GM18526 (cell line): ENCODE measurements around the gene SUSD6.

Experiments
- POLR2A ChIP-seq: IDR thresholded peaks from 3 replicates; pipeline ENCODE4 v1.6.1; 2011; ENCODE audit not compliant: insufficient read length; ENCODE audit errors: extremely low read depth

The SUSD6 gene

DNA sequence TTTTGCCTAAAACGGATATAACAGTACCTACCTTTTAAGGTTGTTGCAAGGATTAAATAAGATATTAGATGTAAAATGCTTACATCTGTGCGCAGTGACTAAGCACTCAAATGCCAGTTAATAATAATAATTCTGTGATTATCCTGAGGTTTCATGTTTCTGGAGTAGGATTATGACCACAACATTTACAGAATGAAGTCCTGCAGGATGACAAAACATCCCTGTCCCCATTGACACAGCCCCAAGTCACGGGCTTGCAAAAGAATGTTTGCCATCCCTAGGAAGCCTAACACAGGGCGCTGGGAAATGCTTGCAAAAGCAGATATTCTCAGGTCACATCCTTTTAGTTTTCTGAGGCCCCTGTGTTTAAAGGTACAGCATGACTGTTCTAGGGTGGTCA, 20.1 kb downstream of the SUSD6 start:
- no peak for TF ChIP-seq POLR2A

DNA sequence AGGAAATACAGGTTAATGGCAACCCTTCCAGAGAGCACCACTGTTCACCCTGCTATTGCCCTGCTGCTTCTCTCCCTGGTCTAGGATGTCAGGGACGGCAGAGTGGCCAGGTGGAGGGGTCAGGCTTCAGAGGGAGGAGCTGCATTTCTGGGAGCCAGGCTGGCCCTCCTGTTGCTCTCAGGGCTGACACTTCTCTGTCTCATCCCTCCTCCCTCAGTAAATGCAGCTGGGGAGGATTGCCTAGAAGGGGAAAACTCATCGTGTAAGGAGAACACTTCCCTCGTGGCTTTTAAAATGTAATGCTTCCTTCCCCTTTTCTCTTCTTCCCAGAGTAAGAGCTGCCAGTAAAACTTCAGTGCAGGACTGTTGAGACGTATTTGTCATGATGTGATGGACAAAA, 20.8 kb downstream of the SUSD6 start:
- no peak for TF ChIP-seq POLR2A

DNA sequence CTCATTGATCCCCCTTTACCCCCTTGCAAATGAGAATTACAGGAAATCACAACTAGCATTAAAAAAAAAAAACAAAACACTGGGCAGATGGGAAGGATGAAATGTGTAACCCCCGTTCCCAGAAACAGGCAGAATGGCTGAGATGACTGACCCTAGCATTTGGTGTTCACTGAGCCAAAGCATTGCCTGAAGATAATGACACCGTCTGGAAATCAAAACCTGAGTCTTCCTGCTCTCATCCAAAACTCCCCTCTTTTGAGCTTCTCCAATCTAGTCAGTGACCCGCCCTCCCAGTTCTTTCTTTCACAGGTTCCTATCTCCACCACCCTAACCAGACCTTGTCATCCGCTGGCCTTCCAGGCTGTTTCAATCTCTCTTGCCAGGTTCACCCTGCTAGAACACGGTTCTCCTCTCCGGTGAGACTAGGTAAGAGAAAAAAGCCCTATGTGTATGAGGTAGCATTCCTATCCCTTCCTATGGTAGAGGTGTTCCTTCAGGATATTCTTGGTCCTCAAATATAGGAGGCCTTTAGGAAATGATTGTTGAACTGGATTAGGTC, 21.3 kb downstream of the SUSD6 start:
- TF ChIP-seq POLR2A, result no peak

DNA sequence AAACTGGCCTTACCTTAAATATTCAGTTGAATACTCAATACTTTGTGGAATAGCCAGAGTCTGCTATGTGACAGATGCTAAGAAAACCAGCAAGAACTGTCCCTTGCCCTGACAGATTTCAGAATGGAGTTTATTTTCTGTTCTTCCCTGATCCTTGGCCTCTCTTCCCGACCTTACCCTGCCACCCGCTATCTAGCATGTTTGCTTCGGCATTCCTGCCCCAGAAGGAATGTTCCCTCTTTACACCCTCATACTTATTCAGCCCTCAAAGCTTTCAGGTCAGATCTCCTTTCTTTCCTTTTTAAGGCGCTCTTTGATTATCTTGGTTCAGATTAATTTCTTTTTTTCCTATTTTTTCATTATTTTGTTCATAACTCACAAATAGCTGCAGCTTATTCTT, 21.8 kb downstream of the SUSD6 start:
- TF ChIP-seq POLR2A, result no peak

DNA sequence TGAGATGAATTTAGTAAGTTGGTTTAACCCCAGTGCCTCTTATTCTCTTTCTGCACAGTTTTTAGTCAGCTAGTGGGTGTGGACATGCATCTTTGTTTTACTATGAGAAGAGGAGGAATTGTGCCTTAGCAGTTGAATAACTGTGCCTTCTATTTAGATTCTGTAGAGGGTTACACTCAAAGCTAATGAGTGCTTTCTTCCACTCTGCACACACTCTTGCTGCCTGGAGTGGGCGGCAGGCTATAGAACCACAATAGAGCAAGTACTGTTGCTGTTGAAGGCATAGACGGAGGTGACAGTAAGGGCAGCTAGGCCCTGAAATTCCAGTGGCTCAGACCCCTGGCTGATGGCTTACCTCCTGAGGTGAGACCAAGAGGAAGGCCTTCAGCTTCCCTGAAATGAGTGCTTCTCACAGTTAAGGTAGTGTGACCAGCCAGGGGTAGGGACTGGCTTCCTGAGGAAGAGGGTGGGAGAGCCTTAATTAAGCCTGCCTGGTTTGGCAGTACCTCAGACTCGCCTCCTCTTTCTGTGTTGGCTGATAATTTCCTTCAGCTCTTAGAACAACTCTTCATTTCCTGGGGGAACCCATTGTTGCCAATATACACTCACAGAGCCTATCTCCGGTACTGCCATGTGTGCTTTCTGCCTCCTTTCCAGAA, 24.7 kb downstream of the SUSD6 start:
- TF ChIP-seq POLR2A, result no peak

DNA sequence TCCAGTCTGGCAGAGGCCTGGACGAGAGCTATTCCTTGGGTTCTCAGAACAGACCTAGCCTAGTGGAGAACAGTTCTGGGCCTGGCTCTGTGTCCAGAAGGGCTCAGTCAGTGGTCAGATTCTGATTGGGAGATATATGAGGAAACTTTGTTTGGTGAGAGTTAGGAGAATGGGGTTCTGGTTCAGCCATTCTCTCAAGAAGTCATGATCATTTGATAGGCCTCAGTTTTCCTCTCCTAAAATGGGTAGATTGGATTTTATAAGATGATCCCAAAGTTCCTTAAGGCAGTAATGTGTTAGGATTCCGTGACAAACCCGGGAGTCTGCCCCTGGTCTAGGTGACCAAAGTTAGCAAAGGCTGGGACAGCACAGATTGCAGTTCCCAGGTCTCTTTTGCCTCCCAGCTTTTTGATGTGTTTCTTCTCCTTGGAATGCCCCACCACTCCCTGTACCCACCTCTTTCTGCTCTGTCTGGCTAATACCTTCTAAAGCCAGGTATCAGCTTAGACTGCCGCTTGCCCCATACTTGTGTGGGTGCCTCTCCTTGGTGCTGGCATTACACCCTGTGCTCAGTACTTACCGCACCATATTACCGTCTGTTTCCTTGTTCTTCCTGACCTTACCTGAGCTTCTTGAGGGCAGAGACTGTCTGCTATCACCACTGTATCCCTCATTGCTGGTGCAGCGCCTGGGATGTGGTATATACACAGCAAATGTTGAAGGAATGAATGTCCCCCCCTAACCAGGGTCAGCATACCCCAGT, 25.5 kb downstream of the SUSD6 start:
- no peak for TF ChIP-seq POLR2A

DNA sequence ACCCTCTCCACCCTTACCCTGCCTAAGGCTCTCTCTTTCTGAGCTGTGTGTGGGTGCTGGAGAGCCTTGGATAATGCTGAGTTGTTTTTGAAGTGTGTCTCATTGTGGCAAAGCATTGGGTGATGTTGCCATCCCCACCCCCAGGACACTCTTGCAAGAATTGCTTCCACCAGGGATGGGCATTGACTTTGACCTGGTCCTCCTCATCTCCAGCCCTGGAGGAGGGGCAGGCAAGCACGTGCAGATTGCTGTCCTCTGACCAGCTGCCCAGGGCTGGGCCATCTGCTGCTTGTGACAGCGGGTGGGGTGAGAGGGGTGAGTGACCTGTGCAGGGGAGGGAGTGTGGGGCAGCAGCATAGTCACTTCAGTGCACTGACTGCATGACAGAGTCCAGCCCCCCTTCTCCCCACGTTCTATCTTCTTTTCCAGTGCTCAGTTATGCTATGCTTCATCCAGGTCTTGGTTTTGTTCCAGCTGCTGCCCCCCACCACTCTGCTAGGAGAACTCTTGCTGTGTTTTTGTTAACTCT, 26.2 kb downstream of the SUSD6 start:
- no peak for TF ChIP-seq POLR2A

DNA sequence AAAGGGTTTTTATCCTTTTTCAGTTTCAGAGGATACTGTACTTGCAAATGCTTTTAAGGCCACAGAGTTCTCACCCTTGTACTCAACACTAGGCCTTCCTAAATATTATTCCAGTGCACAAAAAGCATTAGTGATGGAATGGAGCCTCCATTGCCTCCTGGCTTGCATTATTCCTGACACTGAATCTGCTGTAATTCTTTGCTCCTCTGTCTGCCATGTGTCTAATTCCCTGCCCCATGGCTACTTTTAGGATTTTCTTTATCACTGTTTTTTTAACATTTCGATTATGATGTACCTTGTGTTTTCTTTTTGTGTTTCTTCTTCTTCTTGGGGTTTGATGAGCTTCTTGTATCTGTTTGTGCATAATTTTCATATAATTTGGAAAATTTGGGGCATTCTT, 29.5 kb downstream of the SUSD6 start:
- no peak for TF ChIP-seq POLR2A

DNA sequence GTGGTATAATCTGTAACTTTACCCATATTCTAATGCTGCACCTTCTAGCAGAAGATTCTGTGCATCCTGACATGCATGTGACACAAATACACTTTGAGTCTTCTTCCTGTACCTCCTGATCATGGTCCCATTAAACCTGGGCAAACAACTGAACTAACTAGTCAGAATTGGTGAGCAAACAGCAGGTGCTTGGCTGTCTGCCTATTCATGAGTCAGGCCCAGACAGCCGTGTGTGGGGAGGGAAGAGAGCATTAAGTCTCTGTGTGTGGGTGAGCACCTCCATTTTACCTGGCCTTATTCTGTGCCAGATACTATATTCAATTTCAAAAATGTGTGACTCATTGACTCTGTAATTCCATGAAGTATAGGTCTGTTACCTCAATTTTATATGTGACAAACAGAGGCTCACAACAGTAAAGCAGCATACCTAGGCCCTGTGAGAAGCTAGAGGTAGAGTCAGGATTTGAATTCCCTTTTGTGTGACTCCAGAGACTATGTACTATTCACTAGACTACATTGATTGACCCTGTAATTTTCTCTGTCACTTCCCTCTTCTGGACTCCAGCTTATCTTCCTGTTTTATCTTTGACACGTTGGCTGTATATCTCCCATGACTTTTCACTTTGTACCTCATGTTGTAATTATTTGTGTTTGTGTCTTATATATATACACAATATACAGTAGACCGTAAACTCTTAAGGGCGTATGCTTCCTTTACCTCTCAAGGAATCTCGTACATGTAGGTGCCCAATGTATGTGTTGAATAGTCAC, 32.2 kb downstream of the SUSD6 start:
- no peak for TF ChIP-seq POLR2A

DNA sequence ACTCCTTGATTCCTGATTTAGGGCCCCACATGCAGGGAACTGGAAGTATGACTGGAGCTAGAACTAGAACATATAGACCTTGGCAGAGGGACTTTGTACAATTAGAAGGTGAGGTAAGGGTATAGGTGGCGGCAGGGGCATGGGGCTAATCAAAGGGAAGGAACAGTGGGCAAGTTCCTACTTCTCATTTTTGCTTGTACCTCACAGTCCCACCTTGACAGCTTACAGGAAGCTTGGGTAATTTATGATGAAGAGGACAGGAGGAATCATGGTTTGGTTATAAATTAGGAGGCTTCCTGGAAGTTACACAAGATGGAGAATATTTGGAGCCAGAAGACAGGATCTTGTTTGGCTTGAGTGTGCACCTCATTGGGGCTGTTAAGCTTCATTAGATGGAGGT, 33.4 kb downstream of the SUSD6 start:
- TF ChIP-seq POLR2A, result no peak

DNA sequence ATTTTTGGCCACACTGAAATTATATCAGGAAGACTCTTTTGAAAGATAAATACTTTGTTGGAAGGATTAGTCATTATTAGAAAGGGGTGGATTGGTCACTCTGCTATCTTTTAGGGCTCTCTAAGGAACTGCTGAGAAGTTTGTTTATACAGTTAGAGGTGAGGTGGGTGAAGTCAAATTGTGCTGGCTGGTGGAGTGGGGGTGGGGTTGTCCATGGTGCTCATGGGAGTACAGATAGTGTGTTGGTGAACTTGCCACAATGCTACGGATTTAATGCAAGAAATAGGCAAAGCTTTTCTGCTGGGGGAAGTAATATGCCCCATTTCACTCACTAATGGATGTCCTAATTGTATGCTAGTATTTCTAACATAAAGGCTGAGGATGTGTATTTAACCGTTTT, 35.8 kb downstream of the SUSD6 start:
- no peak for TF ChIP-seq POLR2A

DNA sequence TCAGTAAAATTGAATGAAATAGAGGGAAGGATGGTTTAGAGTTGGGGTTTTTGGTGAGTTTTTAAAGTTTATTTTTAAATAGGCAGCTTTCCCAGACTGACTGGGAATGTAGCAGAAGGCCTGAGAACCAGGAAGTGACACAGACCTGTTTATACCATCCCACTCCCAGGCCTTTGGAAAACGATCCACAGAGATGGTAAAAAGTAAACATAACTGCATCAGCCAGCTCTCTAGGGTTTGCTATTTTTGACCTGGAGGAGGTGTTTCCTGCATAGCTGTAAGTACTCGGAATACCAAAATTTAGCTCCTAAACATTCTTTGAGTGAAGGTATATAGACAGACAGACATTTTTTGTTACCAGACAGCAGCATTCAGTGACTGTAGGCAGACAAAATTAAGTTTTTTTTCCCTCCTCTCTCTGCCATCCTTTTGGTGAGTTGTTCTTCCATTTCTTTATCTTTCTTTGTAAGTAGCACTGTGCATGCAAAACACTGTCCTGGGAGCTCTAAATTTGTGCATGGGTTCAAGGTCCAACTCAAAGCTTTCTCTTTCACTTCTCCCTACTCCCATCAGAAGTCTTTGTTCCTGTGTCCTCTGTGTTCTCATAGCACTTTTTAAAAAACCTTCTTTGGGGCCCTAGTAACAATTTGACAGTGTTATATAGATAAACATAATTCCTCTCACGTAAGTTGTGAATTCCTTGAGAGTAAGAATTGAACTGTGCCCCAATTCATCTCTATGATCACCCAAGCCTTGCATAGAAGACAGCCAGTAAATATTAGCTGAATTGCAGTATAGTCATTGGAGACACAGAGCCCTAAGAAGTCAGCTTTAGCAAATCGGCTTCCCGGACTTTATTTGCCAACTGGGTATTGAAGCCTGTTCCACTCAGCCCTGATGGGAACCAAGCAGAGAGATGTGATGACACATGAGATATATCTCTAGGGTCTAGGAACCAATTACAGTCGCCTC, 37.4 kb downstream of the SUSD6 start:
- TF ChIP-seq POLR2A, result no peak

DNA sequence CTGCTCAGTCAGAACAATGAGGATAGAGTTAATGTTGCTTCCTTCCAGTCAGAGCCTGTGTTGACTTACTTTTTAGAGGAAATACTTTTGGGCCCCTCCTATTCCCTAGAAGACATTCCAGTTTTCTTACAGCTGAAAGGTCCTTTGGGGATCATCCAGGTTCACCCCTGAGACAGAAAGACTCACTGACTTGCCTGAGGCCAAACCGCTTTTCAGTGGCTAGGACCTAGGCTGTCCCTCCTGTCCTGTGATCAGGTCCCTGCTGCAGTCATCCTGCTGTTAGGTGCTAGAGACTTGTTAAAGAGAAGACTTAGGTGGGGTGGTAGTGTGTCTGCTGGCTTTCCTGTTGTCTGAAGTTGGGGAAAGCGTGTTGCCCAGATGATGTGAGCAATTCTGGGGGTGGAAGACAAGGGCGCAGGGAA, 39.6 kb downstream of the SUSD6 start:
- TF ChIP-seq POLR2A, result no peak

DNA sequence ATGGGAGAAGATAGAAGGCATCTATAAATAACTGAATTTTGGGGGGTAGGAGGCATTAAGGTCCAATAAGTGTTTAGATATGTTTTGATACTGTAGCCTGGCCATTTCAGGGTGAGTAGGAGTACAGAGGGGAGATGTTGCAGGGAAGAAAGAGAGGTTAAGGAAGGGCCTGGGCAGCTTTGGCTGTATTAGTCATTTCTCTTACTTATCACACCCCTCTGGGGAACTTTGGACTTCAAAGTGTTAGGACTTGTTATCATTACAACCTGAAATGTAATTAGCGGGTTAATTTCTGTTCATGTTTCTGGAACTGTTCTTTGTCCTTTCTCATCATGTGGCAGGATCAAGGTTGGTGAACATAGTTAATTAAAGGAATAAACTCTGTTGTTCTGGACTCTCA, 40.3 kb downstream of the SUSD6 start:
- TF ChIP-seq POLR2A, result no peak
